ENCODE results near the gene SUPT20HL1. TPM values are rescaled to one million over a fixed set of nuclear protein-coding genes. Genes with fewer than 3 reads are reported as not detected.

The SUPT20HL1 gene
- total and polyA plus RNA-seq, 2 experiments from 2014 or later = not detected

DNA sequence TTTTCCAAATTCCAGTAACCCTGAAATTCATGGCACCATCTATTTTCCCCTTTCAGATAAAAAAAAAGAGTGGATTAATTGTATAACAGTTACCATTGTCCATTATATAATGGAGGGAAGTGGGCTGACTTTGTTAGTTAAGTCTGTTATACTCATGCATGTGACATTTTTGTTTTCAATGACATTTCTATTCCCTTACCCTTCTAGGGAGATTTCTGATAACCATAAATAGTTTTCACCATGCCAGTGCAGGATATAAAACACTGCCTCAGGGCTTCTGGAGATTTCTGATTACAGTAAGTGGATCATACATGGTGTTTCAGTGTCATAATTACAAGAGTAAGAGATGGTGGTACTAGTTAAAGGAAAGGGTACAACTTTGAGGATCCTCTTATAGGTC, 45.5 kb downstream of the SUPT20HL1 start:
- H3K36me3 ChIP-seq (ENCODE audit: insufficient read depth) = no peaks in the 10 kb centered on the region
- H3K4me3 ChIP-seq = no peak overlapping the region
- H3K27me3 ChIP-seq (ENCODE audit: insufficient read depth) = no peaks in the 10 kb centered on the region
- no peaks in the 10 kb centered on the region for H4K20me1 ChIP-seq (replicated peaks; ENCODE audit: insufficient read depth)
- Mint-ChIP-seq H3K4me3 (no peak overlapping the region), H3K4me1 (no peaks in the 10 kb centered on the region), H3K27ac (no peak overlapping the region), H3K36me3 (ENCODE audit: low read depth) (no peaks in the 10 kb centered on the region), H3K9me3 (no peaks in the 10 kb centered on the region), H3K27me3 (ENCODE audit: insufficient read depth, low read depth, poor library complexity) (peaks cover 1% of the 10 kb centered on the region)
- H3F3A ChIP-seq (replicated peaks; ENCODE audit: low read depth) = no peaks in the 10 kb centered on the region
- no peak overlapping the region for H2AFZ ChIP-seq
- no peaks in the 10 kb centered on the region for H3K79me2 ChIP-seq (replicated peaks; ENCODE audit: insufficient read depth)
- DNase-seq (ENCODE audit: low spot score) = no peak
- no peaks in the 10 kb centered on the region for H3K9me2 ChIP-seq (ENCODE audit: insufficient read depth)
- H3K4me1 ChIP-seq (ENCODE audit: insufficient read depth) = no peaks in the 10 kb centered on the region
- ATAC-seq = no peak
- TF ChIP-seq JUNB (IDR thresholded peaks at IDR 0.05; ENCODE audit: unreplicated experiment) (no peak), POLR2AphosphoS5 (IDR thresholded peaks at IDR 0.05; ENCODE audit: low read depth) (no peak)
- TF ChIP-seq, protein P1, sequence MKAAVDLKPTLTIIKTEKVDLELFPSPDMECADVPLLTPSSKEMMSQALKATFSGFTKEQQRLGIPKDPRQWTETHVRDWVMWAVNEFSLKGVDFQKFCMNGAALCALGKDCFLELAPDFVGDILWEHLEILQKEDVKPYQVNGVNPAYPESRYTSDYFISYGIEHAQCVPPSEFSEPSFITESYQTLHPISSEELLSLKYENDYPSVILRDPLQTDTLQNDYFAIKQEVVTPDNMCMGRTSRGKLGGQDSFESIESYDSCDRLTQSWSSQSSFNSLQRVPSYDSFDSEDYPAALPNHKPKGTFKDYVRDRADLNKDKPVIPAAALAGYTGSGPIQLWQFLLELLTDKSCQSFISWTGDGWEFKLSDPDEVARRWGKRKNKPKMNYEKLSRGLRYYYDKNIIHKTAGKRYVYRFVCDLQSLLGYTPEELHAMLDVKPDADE (IDR thresholded peaks at IDR 0.05) = no peak
- H3K4me2 ChIP-seq = no peak overlapping the region
- no peak overlapping the region for H3K27ac ChIP-seq (ENCODE audit: low read depth)

Other genes with a start within 250 kb of the SUPT20HL1 start
- gene ZFX, start 210.9 kb upstream of the SUPT20HL1 start, total RNA-seq (2014; rRNA removed; shearing (Covaris generic)) = 15.4 and 15.9 TPM in 2 replicates
- 8.3 and 11.0 TPM in 2 replicates for gene ZFX, start 210.9 kb upstream of the SUPT20HL1 start, polyA plus RNA-seq (2016; fragmentation: Nextera tagmentation; extraction: Ambion mirVana)
- not detected in 2 replicates for gene SUPT20HL2, start 46.6 kb upstream of the SUPT20HL1 start, total RNA-seq (2014; rRNA removed; shearing (Covaris generic))
- 0.08 TPM in 1 of 2 replicates, not detected in the other for gene SUPT20HL2, start 46.6 kb upstream of the SUPT20HL1 start, polyA plus RNA-seq (2016; fragmentation: Nextera tagmentation; extraction: Ambion mirVana)
- gene PDK3, start 104.6 kb downstream of the SUPT20HL1 start, total RNA-seq (2014; rRNA removed; shearing (Covaris generic)) = 43.6 and 51.2 TPM in 2 replicates
- 32.6 and 35.7 TPM in 2 replicates for gene PDK3, start 104.6 kb downstream of the SUPT20HL1 start, polyA plus RNA-seq (2016; fragmentation: Nextera tagmentation; extraction: Ambion mirVana)

All from GM23338 (cell line).